Endothelial cell of hepatic sinusoid (primary cell): Measurements from ENCODE around the gene CACNA1F.

Experiments used
- in situ Hi-C: cut with HindIII; loops from 2 replicates; pipeline ENCODE4 v1.10.0; 2017; ENCODE audit warnings: low sequenced_read_pairs

The CACNA1F gene

DNA sequence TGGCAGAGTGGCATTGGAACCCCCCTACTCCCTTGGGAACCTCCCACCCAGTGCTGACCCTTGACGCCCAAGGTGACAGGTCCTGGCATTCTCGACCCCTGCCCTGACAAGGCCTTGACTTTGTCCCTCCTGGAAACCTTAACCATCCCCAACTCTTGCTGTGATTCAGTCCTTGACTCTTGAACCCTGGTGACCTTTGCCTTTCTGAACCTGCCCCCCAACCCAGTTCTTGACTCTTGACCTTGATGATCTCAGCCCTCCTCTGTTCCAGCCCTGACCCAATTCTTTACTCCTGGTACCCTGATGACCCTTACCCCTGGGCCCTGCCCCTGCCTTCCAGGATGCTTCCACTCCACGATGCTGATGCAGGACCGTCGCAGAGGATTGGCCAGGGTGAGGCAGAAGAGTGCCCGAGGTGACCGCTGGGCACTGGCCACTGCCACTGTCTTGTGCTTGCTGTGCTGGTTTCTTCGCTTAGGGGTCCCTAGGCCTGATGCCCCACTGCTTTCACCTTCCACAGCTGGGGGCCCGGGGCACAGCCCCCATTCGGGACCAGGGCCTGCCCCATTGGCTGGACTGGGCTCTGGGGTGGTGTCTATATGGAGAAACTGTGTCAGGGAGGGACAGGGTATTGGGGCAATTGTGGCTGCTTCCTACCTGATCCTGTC is 1.7 kb downstream of the CACNA1F start:
- in situ Hi-C loops: no loop called here

DNA sequence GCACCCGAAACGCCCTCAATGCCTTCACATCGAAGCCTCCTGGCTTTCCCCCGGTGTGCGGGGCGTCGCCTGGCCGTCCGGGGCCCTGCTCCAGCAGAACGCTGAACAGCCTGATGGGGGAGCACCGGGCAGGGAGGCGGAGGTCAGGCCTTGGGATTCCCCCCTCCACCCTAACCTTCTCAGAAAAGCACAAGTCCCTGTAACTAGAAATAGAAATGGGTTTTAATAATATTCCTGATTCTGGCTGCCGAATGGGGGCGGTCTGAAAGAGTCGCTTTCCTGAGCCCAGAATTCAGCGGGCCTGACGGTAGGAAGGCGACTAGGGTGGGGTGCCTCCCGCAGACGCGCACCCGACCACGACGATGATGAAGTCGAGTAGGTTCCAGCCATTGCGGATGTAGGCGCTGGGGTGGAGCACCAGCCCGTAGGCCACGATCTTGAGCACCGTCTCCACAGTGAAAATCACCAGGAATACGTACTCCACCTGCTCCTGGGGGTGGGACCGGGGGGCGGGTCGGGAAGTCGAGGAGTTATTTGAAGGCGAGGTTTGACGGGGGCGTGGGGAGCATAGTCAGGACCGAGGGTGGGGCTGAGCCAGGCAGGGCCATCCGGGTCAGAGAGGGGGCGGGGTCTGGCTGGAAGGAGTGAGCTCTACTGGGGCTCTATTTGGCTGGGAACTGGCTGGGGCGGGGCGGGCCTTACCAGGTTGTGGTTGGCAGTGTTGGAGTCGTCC is 2.5 kb downstream of the CACNA1F start:
- in situ Hi-C loops: no loop called here

- in situ Hi-C loops: no loop called here
Observed at GRCh38 chrX:49228185-49228584, 5.0 kb downstream of the CACNA1F start.

DNA sequence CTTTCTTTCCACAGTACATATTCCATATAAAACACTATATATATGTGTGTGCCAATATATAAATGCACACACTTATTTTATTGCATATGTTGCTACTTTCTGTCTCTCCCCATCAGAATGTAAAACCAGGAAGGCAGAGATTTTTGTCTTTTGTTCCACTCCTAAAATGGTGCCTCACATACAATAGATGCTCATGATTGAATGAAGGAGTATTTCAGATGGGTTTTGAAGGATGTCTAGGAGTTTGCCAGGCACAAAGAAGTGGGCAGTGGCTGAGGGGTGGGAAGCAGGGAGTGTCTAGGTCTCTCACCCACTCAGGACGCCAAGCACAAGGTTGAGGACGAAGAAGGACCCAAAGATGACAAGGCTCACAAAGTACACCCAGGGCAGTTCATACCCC is 5.4 kb downstream of the CACNA1F start:
- in situ Hi-C loops: no loop called here

GRCh38 chrX:49226946-49227345 is 6.2 kb downstream of the CACNA1F start:
- in situ Hi-C loops: no loop called here

DNA sequence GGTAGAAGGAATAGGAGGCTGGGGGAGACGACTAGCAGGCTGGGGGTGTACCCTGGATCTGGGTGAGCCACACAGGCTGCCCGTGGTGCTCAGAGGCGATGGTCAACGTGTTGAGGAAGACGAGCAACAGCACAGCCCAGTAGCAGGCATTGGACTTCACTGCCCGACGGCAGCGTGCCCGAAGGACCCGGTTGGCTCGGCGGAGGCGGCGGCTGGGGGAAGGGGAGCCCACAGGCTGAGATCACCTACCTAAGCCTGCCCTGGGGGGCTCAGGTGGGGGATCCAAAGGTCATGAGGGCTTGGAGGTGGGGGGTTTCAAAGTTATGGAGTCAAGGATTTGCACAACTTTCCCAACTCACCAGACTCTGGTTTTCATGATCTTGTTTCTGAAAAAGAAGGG is 7.3 kb downstream of the CACNA1F start:
- in situ Hi-C loops: no loop called here

GRCh38 chrX:49221868-49222267 is 11.3 kb downstream of the CACNA1F start:
- in situ Hi-C loops: no loop called here

- in situ Hi-C loops: no loop called here
Observed at GRCh38 chrX:49220100-49220499, 13.0 kb downstream of the CACNA1F start.

DNA sequence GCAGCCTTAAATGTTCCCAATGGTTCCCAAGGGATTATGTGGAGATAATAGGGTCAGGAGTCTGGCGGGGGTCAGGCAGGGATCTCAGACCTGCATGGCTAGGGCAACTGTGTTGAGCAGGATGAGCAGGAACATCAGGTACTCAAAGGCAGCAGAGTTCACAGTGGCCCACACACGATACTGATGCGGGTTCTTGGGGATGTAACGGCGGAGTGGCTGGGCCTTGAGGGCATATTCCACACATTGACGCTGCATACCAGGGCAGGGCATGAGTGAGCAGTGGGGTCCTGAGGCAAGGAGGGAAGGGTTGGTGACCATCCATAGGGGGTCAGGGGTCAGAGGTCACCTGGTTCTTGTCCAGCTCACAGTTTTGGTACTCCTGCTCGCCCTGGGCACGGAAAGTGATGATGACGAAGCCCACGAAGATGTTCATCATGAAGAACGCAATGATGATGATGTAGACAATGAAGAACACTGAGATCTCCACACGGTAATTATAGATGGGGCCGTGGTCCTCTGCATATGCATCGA is 18.1 kb downstream of the CACNA1F start:
- in situ Hi-C loops: no loop called here

- in situ Hi-C loops: no loop called here
Observed at GRCh38 chrX:49214416-49214815, 18.7 kb downstream of the CACNA1F start.

DNA sequence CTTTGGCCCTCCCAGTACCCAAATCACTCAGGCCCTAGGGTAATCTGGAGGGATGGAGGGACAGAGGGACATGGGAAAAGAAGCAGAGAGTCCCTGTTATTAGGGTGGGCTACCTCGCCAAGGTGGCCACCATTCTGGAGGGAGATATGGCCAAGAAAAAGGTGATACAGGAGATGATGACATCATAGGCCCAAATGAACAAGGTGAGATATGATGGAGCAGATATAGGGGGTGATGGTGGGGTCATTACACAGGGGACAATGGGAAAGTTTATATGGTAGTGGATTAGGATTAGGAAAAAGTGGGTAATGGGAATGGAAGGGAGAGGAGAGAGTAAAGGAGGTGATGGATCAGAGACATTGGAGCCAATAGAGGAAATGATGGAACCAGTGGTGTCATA is 20.3 kb downstream of the CACNA1F start:
- in situ Hi-C loops: no loop called here

DNA sequence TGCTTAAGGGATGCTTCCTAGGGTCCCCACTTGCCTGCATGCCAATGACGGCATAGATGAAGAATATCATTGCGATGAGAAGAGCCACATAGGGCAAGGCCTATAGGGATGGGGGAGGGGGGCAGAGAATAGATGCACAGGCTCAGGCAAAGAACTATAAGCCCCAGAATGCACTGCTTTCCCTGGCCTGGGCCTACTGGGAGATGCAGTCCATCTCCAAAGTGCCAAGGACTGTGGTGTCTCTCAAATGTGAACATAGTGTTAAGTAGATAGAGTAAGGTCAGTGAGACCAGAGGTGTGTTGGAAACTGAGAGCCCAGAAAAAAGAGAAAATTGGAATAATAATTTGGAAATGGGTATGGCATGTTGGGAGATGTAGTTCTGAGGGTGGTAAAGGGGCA is 20.9 kb downstream of the CACNA1F start:
- in situ Hi-C loops: no loop called here

DNA sequence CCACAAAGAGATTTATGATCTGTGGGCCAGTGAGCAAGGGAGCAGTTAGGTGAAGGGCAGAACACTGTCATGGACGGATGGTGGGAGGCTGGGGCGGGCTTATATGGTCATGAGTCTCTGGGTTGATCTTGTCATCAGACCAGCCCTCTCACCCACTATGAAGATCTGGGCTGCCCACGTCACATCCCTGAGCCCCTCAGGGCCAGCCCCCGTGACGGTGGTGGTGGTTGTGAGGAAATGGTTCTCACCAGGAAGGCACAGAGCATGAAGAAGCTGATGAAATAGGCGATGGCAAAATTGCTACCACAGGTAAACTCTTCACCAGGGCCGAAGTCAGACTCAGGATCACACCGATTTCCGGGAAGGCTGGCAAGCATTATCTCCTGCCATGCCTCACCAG is 22.1 kb downstream of the CACNA1F start:
- in situ Hi-C loops: no loop called here

- in situ Hi-C loops: no loop called here
Observed at GRCh38 chrX:49210406-49210805, 22.7 kb downstream of the CACNA1F start.

GRCh38 chrX:49209434-49210251 is 23.5 kb downstream of the CACNA1F start:
- in situ Hi-C loops: no loop called here

DNA sequence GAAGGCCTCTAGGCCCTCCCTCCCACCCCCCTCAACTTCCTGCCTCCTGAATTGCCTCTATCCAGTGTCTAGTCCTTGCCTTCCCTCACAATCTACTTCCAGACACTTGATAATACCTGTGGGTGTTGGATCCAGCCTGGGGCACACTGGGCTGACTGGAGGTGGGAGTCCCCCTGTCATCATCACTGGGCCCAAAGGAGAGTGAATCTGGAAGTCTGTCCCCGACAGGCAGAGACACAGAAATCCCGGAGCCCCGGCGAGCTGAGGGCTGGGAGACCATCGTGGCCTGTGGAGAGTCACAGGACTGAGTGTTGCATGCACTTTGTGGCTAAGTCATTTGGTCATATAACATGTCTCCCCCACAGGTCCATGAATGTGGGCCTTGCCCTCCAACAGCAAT is 24.7 kb downstream of the CACNA1F start:
- in situ Hi-C loops: no loop called here

DNA sequence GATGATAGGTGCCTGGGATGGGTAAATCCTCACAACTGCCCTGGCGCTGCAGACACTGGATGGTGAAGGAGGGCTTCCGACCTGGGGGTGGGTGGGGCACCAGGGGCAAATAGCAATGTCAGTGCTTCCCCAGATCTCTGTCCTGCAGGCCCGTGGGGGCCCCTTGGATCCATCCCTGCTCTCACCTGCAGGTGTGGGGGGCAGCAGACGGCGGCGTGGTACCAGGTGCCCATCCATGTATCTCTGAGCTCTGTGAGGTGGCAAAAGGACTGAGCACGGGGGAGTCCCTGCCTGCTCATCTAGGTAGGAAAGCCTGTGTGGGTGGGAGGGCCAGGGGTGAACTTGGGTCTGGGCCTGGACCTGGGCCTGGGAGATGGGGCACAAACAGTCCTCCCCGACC is 26.6 kb downstream of the CACNA1F start:
- in situ Hi-C loops: no loop called here

DNA sequence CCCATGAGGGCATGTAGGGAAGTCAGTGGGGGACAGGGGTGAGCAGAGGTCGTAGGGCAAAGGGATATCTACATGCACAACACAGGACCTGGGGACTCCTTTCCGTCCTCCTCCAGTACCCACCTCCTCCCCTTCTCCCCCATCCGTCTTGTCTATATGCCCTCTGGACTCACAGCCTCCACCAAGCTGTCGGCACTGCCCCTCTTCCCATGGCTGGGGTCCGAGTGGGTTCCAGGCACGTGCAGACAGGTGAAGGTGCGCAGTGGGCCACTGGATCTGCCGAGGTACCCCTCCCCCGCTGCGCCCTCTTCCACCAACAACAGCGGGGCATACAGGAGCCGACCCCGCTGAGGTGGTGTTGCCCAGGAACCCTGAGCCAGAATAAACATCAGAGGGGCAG is 27.7 kb downstream of the CACNA1F start:
- in situ Hi-C loops: no loop called here

- in situ Hi-C loops: no loop called here
Observed at GRCh38 chrX:49204709-49205108, 28.4 kb downstream of the CACNA1F start.

DNA sequence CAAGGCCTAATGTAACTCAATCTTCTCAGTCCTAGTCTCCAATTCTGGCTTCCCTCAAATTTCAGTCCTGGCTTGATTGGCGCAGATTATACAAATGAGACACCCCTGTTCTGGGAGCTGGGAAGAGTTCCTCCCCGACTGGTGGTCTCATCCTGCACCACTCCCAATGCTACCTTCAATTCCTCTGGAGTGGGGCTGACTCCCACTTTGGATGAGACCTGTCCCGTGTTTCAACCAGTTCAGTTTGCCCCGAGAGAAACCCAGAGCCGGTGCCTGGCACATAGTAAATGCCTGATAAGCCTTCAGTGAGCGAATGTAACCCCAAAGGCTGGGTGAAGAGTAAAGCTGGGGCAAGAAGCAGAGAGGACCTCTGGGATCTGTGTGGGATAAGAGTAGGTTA is 29.1 kb downstream of the CACNA1F start:
- in situ Hi-C loops: no loop called here

DNA sequence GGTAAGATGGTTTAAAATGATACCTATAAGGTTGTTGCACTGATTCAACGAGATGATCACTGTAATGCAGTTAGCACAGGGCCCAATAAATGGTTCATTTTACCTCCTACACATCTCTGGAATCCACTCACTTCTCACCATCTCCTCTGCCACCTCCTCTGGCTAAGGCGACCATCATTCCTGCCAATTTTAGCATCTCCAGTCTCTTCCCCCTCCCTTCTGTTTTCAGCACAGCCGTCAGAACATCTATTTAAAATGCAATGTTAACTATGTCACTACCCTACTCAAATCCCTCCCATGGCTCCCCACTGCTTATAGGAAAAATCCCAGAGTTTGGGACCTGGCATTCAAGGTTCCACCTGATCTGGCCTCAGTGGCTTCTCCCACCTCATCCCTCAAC is 29.6 kb downstream of the CACNA1F start:
- in situ Hi-C loops: no loop called here

DNA sequence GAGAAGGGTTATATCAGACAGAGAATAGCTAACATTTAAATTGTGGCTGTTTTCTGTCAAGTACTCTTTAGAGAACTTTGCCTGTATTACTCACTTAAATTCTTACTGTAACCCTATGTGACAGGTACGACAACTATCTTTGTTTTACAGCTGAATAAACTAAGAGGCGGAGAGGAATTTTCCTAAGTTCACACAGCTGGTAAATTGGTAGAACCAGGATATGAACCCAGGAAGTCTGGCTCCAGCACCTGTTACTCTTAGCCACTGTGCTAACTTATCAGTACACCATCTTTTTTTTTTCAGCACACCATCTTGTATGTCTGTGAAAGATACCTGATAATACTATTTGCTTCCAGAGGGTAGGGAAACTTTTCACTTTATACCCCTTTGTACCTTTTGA is 31.1 kb downstream of the CACNA1F start:
- in situ Hi-C loops: no loop called here
